CD4-positive, alpha-beta T cell treated with Interleukin-17A for 4 hours (primary cell): ENCODE data around the gene AP5B1.
A peak's percentile ranks its signal among the peaks of the same experiment; 100 is the strongest.

Experiments used
- DNase-seq: peaks from one replicate; pipeline ENCODE4 v3.0.0-alpha.2; 2020; ENCODE audit warnings: mixed read lengths

Gene AP5B1

DNA sequence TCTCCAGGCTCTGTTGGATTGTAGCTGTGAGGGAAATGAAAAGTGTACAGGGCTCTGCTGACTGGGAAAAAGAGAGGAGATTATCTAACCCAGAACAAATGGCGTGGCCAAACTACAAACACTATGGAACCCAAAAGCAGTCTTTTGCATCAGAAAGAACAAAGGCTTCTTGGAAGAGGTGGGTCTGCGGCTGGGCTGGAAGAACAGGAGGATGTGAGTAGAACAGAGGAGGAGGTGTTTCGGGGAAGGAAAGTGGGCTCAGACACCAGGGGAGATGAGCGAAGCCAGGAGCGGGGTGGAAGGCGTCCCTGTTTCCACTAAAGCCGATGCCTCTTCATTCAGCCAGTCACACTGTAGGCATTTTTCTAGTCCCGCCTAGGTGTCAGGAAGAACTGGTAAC, 18.1 kb upstream of the AP5B1 start:
- DNase-seq = no peak

DNA sequence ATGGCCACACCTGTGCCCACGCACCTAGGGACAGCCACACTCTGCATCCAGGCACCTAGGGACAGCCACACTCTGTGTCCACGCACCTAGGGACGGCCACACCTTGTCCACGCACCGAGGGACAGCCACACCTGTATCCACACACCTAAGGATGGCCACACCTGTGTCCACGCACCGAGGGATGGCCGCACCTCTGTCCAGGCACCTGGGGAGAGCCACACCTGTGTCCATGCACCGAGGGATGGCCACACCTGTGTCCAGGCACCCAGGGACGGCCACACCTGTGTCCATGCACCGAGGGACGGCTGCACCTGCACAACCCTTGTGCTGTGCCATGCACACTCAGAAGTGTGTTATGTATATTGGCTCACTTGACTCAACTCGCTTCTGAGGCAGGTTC, 16.9 kb upstream of the AP5B1 start:
- DNase-seq = no peak

DNA sequence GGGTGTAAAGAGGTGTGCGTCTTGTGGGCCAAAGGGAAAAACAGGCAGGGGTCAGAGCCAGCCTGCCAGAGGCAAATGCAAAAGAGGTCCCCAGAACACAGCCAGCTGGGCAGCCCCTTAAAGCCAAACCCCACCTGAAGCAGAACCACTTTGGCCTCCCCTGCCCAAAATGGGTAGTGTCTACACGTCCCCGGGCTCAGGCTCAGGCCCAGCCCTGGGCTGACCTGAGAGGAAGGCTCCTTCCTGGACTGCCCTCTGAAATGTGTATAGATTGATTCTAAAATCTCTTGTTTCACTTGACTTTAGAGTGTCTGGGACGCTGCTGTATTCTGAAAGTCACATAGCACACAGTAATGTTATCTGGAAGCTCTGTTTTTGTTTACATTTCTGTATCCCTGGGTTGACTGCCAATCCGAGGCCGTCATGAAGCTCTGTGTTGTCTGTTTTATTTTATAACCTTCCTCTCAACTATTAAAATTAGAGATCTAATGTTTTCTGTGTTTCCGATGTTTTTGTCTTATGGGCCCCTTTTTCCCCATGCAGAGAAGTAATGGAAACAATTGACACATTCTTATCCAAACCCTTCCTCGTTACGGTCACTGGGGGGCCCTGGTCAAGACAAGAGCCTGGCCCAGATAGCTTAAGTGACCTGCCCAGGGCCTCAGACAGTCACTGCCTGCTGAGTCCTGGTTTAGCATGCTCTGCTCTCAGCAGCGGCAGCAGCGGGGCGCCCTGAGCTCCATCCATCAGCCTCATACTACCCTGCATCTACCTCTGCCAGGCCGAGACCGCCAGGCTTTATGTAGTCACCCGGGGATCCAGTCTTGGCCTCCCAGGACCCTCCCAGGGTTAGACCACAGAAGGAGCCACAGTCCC, 16.2 kb upstream of the AP5B1 start:
- no peak for DNase-seq

DNA sequence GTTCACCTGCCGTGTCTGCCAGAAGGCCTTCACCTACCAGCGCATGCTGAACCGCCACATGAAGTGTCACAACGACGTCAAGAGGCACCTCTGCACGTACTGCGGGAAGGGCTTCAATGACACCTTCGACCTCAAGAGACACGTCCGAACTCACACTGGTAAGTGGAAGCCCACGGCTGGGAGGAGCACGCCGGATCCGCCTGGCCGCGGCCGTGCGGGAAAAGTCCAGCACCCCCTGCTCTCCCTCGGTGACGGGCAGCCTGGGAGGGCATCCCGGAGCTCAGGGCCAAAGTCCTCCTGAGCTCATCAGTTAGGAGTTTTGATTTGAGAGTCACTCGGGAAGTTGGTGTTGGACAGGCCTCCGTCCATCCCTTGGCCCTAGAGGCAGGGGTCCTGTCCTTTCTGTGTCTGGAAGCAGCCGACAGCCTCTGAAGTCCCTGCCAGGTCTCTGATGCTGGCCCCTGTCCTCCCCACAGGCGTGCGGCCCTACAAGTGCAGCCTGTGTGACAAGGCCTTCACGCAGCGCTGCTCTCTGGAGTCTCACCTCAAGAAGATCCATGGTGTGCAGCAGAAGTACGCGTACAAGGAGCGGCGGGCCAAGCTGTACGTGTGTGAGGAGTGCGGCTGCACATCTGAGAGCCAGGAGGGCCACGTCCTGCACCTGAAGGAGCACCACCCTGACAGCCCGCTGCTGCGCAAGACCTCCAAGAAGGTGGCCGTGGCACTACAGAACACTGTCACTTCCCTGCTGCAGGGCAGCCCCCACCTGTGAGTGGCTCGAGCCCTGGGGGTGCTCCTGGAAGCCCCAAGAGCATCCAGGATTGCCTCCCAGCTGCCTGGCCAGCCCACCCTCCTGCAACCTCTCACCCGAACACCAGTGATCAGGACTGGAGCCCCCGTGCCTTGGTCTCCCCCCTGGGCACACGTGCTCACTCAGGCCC, 14.1 kb upstream of the AP5B1 start:
- no peak for DNase-seq

DNA sequence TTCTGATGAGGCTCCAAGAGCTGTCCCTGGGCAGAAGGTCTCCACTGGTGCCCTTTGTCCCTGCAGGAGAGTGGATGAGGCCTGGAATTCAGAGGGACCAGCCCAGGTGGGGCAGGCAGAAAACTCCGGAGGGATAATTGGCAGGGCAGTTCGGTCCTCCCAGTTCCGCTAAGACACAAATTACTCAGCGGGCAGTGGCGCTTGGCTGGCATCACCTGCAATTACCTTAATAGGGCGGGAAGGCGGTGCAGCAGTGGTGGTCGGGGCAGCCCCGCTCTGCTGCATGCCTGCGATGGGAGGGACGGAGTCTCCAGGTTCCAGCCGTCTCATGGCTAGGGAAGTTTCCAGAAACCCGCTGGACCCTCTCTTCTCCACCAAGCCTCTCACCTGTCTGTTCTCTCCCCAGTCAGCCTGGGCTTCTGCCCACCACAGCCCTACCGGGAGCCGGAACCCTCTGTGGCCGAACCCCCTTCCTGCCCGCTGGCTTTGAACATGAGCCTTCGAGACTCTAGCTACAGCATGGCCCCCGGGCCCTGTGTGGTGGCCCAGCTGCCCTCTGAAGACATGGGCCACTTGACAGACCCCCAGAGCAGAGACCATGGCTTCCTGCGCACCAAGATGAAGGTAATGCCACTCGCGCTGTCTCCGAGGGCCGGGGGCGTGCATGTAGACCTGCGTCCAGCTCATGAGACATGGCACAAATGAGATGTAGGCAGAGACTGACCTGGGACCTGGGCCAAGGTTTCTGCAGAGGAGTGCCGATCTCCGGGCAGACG, 13.0 kb upstream of the AP5B1 start:
- no peak for DNase-seq

DNA sequence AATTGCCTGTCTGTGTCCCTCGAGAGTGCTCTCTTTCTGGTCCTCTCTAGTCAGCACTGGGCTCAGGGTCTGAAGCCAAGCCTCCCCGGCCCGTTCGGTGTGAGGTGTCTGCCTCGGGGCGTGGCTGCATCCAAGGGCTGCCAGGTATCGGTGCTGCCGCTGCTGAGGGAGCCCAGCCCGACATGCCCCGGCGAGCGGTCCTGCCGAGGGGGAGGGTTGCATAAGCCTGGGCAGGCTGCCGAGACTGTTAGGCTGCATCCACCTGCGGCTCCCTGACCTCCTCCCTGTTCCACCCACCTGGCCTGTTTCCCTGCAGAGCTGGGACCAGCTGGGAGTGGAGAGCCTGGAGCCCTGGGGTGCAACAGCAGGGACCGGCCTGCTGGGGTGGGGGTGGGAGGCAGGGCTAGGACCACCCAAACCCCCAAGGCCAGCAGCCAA, 12.4 kb upstream of the AP5B1 start:
- DNase-seq = no peak

DNA sequence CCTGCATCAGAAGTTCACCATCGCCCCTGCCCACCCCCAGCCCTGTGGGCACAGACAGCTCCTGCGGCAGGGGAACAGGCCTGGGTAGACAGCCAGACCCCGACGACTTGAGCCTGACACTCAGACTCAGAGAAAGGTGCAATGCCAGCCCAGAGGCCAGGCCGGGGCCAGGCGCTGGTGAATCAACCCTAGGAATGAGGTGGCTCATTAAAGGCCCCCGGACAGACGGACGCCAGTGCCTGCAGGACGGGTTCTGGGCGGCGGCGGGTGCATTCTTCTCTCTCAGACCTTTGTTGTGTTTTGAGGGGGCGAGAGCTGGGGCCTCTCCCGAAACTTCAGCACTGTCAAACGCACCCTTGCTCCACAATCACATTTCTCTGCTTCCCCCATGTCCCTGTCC, 11.7 kb upstream of the AP5B1 start:
- no peak for DNase-seq

DNA sequence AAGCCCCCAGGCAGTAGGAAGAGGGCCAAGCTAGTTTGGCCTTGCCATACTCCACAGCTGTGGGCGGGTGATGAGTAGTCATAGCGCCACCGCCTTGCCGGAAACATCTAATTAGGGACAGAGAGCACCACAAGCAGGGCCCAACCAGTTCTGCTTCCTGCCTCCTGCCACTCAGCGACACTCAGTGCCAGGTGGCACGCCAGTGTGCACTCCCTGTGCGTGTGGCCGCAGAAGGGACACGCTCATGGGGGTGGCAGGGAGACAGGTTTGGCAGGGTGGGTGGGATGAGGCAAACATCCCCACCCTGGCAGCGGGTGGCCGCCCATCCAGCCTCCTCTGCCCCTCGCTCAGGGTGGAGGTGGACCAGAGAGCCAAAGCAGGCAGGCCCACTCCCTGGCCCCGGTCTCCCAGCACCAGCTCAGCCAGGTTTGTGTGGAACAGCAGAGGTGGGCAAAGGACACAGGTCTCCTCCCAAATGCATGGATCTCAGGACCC, 11.0 kb upstream of the AP5B1 start:
- DNase-seq = no peak

DNA sequence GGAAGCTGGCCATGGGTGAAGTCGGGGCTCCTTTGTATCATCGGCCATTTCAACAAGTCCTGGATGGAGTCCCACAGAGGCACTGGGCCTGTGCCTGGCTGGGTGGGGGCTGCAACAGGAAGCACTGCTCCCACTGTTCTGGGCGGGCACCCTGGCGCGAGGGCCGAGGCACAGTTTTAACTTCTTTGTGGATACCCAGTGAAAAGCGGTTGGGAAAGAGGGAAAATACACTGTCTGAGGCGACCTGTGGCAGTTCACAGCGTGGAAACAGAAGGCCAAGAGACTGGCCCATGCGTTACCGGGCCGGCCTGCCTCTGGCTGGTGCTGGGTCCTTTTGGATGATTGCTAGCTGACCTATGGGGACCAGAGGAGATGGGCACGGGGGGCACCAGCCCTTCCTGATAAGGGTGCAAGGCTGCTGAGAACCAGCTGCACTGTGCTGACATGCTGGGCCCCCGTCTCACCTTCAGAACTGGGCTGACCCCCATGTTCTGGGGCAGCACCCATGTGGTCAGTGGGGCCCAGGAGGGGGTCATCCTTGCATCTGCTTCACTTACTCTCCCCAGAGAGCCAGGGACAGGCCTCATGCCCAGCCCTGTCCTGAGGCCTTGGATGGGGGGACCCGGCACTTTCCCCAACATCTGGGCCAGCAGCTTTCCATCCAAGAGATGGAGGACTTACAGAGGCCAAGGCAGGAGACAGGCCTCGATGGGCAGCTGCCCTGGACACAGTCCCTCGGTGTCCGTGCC, 10.3 kb upstream of the AP5B1 start:
- no peak for DNase-seq

DNA sequence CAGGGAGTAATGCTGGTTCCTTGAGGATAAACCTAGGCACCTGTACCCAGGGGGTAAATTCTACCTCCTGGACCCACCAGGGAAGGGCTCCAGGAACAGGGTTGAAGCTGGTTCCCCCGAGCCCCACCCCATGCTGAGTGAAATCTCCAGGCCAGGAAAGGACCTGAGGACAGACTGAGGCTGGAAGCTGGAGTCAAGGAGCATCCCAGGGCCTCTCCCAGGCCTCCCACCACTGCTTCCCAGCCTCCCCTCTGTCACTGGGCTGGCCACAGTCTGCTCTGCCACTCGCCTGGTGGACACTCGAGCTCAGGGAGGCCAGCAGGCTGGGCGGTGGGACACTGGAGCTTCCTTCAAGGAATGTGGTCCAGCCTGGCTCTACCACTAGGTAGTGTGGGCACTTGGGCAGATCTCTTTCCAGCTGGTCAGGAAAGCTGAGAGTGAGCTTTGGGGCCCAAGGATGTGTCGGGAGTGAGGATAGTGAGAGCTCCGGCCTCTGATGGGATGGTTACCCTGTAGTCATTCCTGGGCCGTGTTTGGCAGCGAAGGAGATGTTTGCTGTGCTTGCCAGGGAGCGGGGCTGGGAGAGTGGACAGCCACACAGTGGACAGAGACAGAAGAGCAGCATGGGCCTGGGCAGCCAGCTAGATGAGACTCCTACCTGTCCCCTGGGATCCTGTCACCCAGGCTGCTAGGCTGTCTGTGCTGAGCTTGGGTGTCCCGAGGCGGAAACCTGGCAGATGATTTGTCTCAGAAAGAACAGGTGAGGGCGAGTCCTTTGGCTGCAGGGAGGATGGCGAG, 9.5 kb upstream of the AP5B1 start:
- no peak for DNase-seq

DNA sequence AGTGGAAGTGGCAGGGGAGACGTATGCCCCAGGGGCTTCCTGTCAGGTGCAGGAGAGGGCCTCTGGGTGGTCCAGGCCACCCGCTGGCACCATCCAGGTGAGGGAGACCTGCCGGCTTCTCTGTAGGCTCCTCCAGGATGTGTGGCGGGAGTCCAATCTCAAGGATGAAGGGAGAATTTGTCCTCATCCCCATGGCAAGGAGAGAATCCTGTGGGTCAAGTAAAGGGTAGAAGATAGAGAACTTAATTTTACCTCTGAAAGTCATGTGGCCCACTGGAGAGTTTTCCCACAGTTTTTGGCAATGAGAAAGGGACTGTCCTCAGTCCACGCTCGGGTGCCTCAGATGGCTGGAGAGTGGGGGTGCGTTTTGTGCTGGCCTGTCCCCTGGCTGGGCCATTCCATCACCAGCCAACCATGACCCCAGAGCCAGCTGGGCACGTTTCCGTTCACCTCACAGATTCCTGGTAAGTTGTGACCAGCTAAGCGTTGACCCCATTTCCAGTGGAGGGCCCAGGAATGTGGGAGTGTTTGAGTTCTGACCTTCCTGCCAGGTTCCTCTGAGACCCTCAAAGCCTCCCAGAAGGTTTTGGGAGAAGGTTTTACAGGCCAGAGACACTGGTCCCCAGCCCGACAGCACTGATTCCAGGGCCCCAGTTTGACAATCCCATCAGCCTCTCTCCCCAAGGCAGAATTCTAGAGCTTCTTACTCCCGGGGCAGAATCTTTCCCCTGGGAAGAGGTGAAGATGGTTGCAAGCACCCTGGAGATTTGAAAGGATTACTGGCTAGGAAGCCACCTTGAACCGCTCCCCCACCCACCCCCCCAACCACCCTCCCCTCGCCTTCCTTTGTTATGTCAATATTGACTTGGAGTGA, 8.7 kb upstream of the AP5B1 start:
- no peak for DNase-seq

DNA sequence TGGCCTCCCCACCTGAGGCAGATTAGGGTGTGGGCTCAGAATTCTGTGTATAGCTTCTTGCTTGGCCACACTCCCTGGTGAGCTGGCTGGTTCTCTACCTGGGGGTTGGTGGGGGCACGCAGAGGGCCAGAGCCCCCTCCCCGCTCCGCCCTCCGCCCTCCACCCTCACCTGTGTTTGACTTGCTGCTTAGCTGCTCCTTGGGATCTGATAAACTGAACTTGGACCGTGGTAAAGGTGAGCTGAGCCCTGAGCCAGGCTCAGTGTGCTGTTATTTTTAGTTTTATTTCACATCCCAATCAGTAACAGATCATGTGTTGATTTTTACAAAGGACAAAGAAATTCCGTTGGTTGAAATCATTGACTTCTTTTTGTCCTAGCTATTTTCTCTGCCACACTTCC, 8.0 kb upstream of the AP5B1 start:
- no peak for DNase-seq

DNA sequence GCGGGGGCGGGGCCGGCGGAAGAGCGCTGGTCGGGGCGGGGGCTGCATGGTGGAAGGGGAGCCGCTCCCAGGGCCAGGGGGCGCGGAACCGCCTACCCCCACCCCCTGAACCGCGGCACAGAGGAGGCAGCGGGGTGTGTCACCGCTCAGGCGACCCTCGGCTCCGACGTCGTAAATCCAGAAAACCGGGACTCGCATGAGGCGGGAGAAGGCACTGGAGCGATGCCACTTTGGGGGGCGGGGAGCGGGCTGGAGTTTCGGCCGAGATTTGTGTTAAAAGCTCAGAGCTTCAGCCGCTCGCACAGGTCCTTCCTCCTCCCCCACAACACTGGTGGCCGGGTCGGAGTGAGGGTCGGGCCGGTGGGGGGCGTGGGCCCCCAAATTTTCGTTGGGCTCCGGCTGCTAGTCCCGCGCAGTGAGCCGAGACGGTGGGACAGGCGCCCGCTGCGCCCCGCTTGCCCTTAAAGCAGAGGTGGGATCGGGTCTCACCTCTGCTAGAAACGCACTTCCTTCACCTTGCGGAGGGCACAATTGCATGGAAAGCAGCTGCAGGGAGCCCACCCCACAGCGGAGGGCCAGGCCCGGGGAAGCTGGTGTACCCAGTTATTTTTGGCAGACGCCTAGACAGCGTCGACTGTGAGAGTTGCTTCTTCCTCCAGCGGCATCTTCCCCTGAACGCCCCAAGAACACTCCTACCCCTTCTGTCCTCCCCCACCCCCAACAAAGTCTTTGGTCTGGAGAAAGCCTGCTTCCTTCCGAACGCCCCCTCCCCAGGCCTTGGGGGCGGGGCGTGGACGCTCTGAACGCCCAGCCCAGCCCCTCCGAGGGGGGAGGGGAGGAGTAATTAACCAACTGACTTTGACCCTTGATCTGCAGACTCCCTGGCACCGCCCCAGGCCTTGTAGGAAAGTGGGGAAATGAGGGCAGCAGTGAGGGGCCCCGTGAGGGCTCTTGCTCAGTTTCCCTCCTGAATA, 7.2 kb upstream of the AP5B1 start:
- DNase-seq = peak; percentile 12

DNA sequence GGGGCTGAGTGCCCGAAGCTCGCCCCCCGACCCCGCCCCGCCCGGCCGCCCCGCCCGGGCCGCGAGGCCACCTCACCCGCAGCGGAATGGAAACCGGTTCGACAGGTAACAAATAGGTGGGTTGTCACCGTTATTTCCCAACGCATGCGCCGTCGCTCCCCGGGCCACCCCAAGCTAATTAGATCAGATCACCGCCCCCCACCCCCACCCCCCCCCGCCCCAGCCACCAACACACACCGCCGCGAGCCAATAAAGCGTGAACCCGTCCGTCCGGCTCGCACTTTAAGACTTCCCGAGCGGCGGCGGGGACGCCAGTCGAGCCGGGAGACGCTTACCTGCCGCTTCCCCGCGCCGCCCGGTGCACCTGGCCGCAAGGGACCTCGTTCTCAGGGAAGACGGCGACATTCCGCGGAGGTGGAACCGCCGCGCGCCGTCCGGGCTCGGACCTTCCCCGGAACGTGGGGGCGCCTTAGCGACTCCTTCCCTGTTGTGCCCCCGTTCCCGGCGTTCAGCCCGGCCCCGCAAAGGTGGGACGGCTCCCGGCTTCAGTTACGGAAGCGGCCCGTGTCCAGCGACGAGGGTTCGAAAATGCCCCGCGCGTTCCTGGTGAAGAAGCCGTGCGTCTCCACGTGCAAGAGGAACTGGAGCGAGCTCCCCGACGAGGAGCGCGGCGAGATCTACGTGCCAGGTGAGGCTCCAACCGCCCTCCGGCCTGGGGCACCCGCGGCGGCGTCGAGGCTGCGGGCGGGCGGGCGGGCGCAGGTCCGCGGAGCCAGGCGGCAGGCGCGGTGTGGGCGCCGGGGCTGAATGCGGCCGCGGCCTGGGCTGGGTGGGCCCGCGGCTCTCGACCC, 6.2 kb upstream of the AP5B1 start, which contains the start of gene OVOL1:
Gene OVOL1 (plus strand): TSS at position 278 of the 851 bp plus-strand sequence. CDS start 311 bp downstream, at position 589.
- DNase-seq = peak; percentile 53

DNA sequence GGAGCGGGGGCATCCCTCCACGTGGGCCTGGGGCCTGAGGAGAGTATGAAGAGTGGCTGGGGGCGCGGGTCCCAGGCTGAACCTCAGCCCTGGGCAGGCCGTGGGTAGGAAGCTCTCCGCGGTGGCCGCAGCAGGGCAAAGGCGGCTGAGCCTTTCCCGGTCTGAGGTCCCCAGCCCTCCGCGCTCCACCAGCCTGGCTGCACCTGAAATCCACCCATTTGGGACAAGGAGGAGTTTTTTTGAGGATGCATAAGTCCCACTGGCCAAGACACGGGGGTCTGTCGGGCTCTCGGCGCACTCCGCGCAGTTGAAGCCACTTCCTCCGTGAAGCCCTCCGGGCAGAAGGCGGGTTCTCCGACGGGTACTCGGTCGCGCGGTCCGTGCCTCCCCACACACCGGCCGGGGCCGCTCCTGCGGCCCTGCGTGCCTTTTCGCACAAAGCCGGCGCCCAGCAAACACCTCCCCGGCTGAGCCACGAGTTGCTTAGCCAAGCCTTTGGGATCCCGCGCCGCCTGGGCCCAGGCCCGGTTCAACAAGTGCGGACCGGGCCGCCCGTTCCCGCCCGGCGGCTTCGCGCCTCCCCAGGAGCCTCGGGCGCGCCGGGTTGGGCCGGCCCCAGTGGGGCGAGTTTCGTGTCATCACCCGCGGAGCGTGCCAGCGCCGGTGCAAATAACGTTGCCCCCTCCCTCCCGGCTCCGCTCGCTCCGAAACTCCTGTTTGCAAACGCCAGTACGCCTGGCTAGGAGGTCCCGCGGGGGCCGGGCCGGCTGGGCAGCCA, 5.4 kb upstream of the AP5B1 start:
- DNase-seq = peak; percentile 45

DNA sequence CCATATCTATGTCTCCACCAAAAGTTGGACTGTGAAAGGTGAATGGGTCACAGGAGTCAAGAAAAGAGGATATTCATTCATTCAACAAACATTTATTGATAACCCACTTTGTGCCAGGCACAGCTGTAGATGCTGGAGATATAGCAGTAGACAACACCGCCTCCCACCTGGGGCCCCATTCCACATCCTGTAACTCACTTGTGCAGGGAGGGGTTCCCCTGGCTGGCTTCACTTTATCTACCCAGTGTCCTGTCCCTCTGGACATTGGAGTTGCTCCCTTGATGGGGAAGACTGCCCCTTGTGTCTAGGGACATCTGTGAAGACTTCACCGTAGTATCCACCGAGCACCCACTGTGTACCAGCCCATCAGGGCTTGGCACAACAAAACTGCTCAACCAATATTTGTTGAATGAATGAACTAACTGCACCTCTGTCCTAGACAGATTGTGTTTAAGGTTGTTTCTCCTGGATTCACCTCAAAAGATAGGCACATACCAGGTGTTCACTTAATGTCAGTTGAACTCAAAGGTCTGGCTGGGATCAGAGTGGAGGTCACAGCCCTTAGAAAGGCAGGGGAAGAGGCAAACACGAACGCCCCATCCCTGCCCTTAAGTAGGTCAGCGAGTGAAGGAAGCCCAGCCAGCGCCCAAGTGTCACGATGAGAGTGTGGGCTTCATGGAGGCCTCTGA, 4.7 kb upstream of the AP5B1 start:
- DNase-seq = peak; percentile 31
